Liver (tissue), 9 donors: Measurements from ENCODE around the gene MAMDC2. TPM values are rescaled to one million over a fixed set of nuclear protein-coding genes. Genes with fewer than 3 reads are reported as not detected.

ENCODE experiments used
- DNase-seq: peaks from one replicate; pipeline ENCODE4 v3.0.0-alpha.2; 2017; ENCODE audit warnings: low spot score
- H3K27ac ChIP-seq, 2 donors: one replicate each; pipeline ENCODE4 v1.7.0; 2013; ENCODE audit warnings: inconsistent platforms in 2 of 2, low read length in 2 of 2, control low read depth in 1 of 2, low read depth in 1 of 2, mild to moderate bottlenecking in 1 of 2
- H3K27me3 ChIP-seq, 4 donors: one replicate each; pipeline versions ENCODE4 v1.6.1 to v1.7.0; 2013; ENCODE audit warnings: low read length in 3 of 4, inconsistent platforms in 1 of 4, mild to moderate bottlenecking in 1 of 4, moderate library complexity in 1 of 4; ENCODE audit not compliant: control insufficient read depth in 4 of 4, insufficient read depth in 4 of 4
- H3K36me3 ChIP-seq, 4 donors: one replicate each; pipeline versions ENCODE4 v1.6.1 to v1.7.0; 2013; ENCODE audit warnings: low read length in 3 of 4, mild to moderate bottlenecking in 3 of 4, low read depth in 1 of 4, moderate library complexity in 1 of 4; ENCODE audit not compliant: control insufficient read depth in 4 of 4, insufficient read depth in 3 of 4
- H3K4me1 ChIP-seq, 4 donors: one replicate each; pipeline versions ENCODE4 v1.6.1 to v1.7.0; 2013; ENCODE audit warnings: low read length in 3 of 4, mild to moderate bottlenecking in 3 of 4, moderate library complexity in 1 of 4; ENCODE audit not compliant: control insufficient read depth in 4 of 4, insufficient read depth in 4 of 4
- H3K4me3 ChIP-seq, 3 donors: one replicate each; pipeline versions ENCODE4 v1.6.1 to v1.7.0; 2013; ENCODE audit warnings: low read length in 3 of 3, control low read depth in 1 of 3, low read depth in 1 of 3, mild to moderate bottlenecking in 1 of 3
- H3K9ac ChIP-seq, 2 donors: one replicate each; pipeline ENCODE4 v1.7.0; 2013; ENCODE audit warnings: low read length in 2 of 2, mild to moderate bottlenecking in 2 of 2, moderate library complexity in 2 of 2, control low read depth in 1 of 2, low read depth in 1 of 2
- H3K9me3 ChIP-seq, 4 donors: one replicate each; pipeline versions ENCODE4 v1.6.1 to v1.7.0; 2013; ENCODE audit warnings: low read length in 3 of 4; ENCODE audit not compliant: control insufficient read depth in 4 of 4
- FOXA1 ChIP-seq: IDR thresholded peaks from 2 replicates; pipeline ENCODE4 v1.6.1; 2016; ENCODE audit warnings: antibody characterized with exemption
- HNF4A ChIP-seq, 2 donors: conservative IDR thresholded peaks; 2 replicates each; pipeline ENCODE4 v1.6.1; 2016; ENCODE audit warnings: antibody characterized with exemption in 2 of 2, mild to moderate bottlenecking in 2 of 2
- JUND ChIP-seq, 2 donors: IDR thresholded peaks; 2 replicates each; pipeline ENCODE4 v1.6.1; 2016; ENCODE audit warnings: antibody characterized with exemption in 2 of 2
- NR2F2 ChIP-seq: IDR thresholded peaks from 2 replicates; pipeline ENCODE4 v1.6.1; 2016; ENCODE audit warnings: antibody characterized with exemption
- RAD21 ChIP-seq, 2 donors: IDR thresholded peaks; 2 replicates each; pipeline ENCODE4 v1.6.1; 2016; ENCODE audit warnings: antibody characterized with exemption in 2 of 2, mild to moderate bottlenecking in 2 of 2
- RXRA ChIP-seq, 2 donors: IDR thresholded peaks; 2 replicates each; pipeline ENCODE4 v1.6.1; 2017 to 2018; ENCODE audit warnings: antibody characterized with exemption in 2 of 2, mild to moderate bottlenecking in 1 of 2
- SP1 ChIP-seq: IDR thresholded peaks from 2 replicates; pipeline ENCODE4 v1.6.1; 2018; ENCODE audit warnings: antibody characterized with exemption, mild to moderate bottlenecking
- YY1 ChIP-seq: IDR thresholded peaks from 2 replicates; pipeline ENCODE4 v1.6.1; 2016; ENCODE audit warnings: antibody characterized with exemption, mild to moderate bottlenecking
- WGBS: extraction: QIAGEN DNeasy Blood & Tissue Kit; methylation state at CpG from one replicate; pipeline ENCODE4 v1.1.7; 2013; 5-methylcytosine and 5-hydroxymethylcytosine counted together
- polyA plus RNA-seq, 2 donors: library from polyadenylated mRNA; stranded (reverse) in 1 of 2; unstranded in 1 of 2; fragments of 200-250 nt in 1 of 2; fragments of >200 nt in 1 of 2; fragmentation: Nextera tagmentation in 1 of 2; extraction: Ambion mirVana in 1 of 2; gene quantifications; one replicate each; pipeline versions ENCODE4 v1.2.1 to v1.2.3, GENCODE V29; 2013 to 2015
- total RNA-seq, 2 donors: library from RNA; depleted of rRNA; stranded (reverse); fragments of >200 nt; gene quantifications; one replicate each; pipeline ENCODE4 v1.2.3, GENCODE V29; 2014
- TF ChIP-seq, protein P1 (sequence below): IDR thresholded peaks from 2 replicates; pipeline ENCODE4 v1.6.1; 2016; ENCODE audit warnings: antibody characterized with exemption
- TF ChIP-seq, protein P2 (sequence below): IDR thresholded peaks from 2 replicates; pipeline ENCODE4 v1.6.1; 2016; ENCODE audit warnings: antibody characterized with exemption, mild to moderate bottlenecking
- TF ChIP-seq, protein P3 (sequence below): IDR thresholded peaks from 2 replicates; pipeline ENCODE4 v1.6.1; 2016; ENCODE audit warnings: antibody characterized with exemption
- TF ChIP-seq, protein P4 (sequence below): IDR thresholded peaks from 2 replicates; pipeline ENCODE4 v1.6.1; 2016; ENCODE audit warnings: antibody characterized with exemption
- TF ChIP-seq, protein P5 (sequence below): fragments of 150-350 bp; IDR thresholded peaks from 2 replicates; pipeline ENCODE4 v1.5.1; 2017; ENCODE audit warnings: improper control_type of control experiment, low read depth, low read length; ENCODE audit not compliant: missing input control
- donor health status: healthy.
- donor health status: healthy.
- donor health status: healthy.
- donor health status: healthy.
- donor health status: healthy.

Gene MAMDC2
- total and polyA plus RNA-seq, 4 donors: 0.28 to 4.4 (median 1.0) TPM

DNA sequence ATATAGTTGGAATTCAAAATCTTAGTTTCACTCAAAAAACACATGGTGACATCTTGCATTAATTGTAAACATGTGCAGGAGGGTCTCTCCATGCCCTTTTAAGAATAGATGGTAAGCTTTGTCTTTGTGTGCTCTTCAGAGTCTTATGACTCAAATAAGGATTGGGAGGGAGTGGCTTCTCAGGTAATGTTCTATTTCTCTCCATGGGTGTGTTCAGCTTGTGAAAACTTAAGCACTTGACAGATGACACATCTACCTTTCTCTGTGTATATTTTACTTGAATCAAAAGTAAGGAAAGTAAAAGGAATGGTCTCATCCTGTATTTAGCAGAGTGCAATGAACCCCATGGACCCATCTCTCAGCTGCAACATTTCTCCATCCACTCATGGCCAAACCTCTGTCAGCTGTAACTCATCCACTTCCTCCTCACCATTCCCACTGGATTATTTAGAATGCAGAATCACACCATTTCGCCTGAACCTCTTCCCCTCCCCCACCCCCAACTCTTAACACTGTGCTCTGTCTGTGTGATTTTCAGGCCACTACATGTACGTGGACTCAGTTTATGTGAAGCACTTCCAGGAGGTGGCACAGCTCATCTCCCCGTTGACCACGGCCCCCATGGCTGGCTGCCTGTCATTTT, 82.1 kb downstream of the MAMDC2 start:
- H3K27me3 ChIP-seq: no peaks in the 10 kb centered on the region
- H3K9ac ChIP-seq: no peak overlapping the region
- WGBS: 87% methylated on average over 4 of the region's 4 CpGs
- H3K9me3 ChIP-seq: no peaks in the 10 kb centered on the region
- TF ChIP-seq RAD21 (IDR thresholded peaks at IDR 0.05) (no peak), FOXA1 (no peak), SP1 (no peak), RXRA (IDR thresholded peaks at IDR 0.05) (no peak), HNF4A (conservative IDR thresholded peaks at IDR 0.05) (no peak), NR2F2 (no peak)
- TF ChIP-seq, protein P1, sequence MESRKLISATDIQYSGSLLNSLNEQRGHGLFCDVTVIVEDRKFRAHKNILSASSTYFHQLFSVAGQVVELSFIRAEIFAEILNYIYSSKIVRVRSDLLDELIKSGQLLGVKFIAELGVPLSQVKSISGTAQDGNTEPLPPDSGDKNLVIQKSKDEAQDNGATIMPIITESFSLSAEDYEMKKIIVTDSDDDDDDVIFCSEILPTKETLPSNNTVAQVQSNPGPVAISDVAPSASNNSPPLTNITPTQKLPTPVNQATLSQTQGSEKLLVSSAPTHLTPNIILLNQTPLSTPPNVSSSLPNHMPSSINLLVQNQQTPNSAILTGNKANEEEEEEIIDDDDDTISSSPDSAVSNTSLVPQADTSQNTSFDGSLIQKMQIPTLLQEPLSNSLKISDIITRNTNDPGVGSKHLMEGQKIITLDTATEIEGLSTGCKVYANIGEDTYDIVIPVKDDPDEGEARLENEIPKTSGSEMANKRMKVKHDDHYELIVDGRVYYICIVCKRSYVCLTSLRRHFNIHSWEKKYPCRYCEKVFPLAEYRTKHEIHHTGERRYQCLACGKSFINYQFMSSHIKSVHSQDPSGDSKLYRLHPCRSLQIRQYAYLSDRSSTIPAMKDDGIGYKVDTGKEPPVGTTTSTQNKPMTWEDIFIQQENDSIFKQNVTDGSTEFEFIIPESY: no peak
- TF ChIP-seq, protein P2, sequence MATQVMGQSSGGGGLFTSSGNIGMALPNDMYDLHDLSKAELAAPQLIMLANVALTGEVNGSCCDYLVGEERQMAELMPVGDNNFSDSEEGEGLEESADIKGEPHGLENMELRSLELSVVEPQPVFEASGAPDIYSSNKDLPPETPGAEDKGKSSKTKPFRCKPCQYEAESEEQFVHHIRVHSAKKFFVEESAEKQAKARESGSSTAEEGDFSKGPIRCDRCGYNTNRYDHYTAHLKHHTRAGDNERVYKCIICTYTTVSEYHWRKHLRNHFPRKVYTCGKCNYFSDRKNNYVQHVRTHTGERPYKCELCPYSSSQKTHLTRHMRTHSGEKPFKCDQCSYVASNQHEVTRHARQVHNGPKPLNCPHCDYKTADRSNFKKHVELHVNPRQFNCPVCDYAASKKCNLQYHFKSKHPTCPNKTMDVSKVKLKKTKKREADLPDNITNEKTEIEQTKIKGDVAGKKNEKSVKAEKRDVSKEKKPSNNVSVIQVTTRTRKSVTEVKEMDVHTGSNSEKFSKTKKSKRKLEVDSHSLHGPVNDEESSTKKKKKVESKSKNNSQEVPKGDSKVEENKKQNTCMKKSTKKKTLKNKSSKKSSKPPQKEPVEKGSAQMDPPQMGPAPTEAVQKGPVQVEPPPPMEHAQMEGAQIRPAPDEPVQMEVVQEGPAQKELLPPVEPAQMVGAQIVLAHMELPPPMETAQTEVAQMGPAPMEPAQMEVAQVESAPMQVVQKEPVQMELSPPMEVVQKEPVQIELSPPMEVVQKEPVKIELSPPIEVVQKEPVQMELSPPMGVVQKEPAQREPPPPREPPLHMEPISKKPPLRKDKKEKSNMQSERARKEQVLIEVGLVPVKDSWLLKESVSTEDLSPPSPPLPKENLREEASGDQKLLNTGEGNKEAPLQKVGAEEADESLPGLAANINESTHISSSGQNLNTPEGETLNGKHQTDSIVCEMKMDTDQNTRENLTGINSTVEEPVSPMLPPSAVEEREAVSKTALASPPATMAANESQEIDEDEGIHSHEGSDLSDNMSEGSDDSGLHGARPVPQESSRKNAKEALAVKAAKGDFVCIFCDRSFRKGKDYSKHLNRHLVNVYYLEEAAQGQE: no peak
- no peaks in the 10 kb centered on the region for H3K4me1 ChIP-seq
- H3K4me3 ChIP-seq: no peak overlapping the region
- H3K27ac ChIP-seq: no peak overlapping the region
- DNase-seq: no peak
- H3K36me3 ChIP-seq: no peaks in the 10 kb centered on the region

DNA sequence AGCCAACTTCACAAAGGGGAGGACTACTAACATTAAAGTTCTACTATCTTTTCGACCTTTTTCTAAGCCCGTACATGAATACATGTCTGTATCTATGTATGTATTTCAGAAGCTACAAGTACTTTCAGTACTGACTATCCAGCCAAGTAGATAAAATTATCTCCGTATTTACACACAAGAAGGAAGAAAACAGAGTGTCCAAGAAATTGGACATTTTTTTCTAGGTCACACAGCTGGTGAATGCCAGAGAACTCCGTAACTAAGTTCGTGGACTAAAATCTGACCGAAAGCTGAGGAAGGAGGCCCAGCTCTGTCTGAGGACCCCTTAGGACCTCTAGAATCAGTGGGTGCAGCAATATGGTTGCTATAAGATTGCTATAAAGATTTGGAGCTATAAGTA, 83.4 kb downstream of the MAMDC2 start:
- no peak for TF ChIP-seq JUND (IDR thresholded peaks at IDR 0.05)
- peak; percentile 18 for TF ChIP-seq SP1
- TF ChIP-seq HNF4A (conservative IDR thresholded peaks at IDR 0.05): no peak
- TF ChIP-seq, protein P2: peak; percentile 27
- TF ChIP-seq, protein P1: no peak
- TF ChIP-seq, protein P3, sequence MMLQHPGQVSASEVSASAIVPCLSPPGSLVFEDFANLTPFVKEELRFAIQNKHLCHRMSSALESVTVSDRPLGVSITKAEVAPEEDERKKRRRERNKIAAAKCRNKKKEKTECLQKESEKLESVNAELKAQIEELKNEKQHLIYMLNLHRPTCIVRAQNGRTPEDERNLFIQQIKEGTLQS: no peak
- no peak for TF ChIP-seq RXRA (IDR thresholded peaks at IDR 0.05)
- TF ChIP-seq, protein P4, sequence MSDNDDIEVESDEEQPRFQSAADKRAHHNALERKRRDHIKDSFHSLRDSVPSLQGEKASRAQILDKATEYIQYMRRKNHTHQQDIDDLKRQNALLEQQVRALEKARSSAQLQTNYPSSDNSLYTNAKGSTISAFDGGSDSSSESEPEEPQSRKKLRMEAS: no peak
- no peak for TF ChIP-seq YY1
- TF ChIP-seq, protein P5, sequence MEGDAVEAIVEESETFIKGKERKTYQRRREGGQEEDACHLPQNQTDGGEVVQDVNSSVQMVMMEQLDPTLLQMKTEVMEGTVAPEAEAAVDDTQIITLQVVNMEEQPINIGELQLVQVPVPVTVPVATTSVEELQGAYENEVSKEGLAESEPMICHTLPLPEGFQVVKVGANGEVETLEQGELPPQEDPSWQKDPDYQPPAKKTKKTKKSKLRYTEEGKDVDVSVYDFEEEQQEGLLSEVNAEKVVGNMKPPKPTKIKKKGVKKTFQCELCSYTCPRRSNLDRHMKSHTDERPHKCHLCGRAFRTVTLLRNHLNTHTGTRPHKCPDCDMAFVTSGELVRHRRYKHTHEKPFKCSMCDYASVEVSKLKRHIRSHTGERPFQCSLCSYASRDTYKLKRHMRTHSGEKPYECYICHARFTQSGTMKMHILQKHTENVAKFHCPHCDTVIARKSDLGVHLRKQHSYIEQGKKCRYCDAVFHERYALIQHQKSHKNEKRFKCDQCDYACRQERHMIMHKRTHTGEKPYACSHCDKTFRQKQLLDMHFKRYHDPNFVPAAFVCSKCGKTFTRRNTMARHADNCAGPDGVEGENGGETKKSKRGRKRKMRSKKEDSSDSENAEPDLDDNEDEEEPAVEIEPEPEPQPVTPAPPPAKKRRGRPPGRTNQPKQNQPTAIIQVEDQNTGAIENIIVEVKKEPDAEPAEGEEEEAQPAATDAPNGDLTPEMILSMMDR: no peak
- H3K4me1 ChIP-seq: no peaks in the 10 kb centered on the region
- no peaks in the 10 kb centered on the region for H3K27me3 ChIP-seq
- H3K9ac ChIP-seq: no peak overlapping the region
- no peak for DNase-seq
- H3K27ac ChIP-seq: no peak overlapping the region
- WGBS: 85% methylated on average over 6 of the region's 6 CpGs
- H3K36me3 ChIP-seq: no peaks in the 10 kb centered on the region
- no peaks in the 10 kb centered on the region for H3K9me3 ChIP-seq
- no peak overlapping the region for H3K4me3 ChIP-seq
